Heart right ventricle (tissue), 16 donors: Measurements from ENCODE around the gene GLB1L3. TPM values are rescaled to one million over a fixed set of nuclear protein-coding genes. Genes with fewer than 3 reads are reported as not detected.

Experiments
- ATAC-seq, 8 donors: fragments of 200-7000 bp; cut with Tn5 transposase; one replicate each; pipeline ENCODE4 v1.9.1; 2020; ENCODE audit warnings: mild to moderate bottlenecking in 8 of 8, moderate library complexity in 8 of 8, moderate number of reproducible peaks in 1 of 8
- DNase-seq, 2 donors: peaks; one replicate each; pipeline ENCODE4 v3.0.0-alpha.2; 2020
- H3K27ac ChIP-seq, 10 donors: fragments of 200-600 bp; sonication (generic) in 2 of 10; one replicate each; pipeline versions ENCODE4 v1.5.0 to v1.8.0; 2020 to 2022; ENCODE audit warnings: mild to moderate bottlenecking in 3 of 10
- H3K27me3 ChIP-seq, 7 donors: fragments of 200-600 bp; one replicate each; pipeline ENCODE4 v1.8.0; 2021 to 2022; ENCODE audit warnings: mild to moderate bottlenecking in 2 of 7
- H3K36me3 ChIP-seq, 9 donors: fragments of 200-600 bp; sonication (generic) in 1 of 9; one replicate each; pipeline versions ENCODE4 v1.5.0 to v1.8.0; 2020 to 2022; ENCODE audit warnings: mild to moderate bottlenecking in 2 of 9
- H3K4me1 ChIP-seq, 9 donors: fragments of 200-600 bp; sonication (generic) in 1 of 9; one replicate each; pipeline versions ENCODE4 v1.5.0 to v1.8.0; 2020 to 2022; ENCODE audit warnings: mild to moderate bottlenecking in 4 of 9
- H3K4me3 ChIP-seq, 10 donors: fragments of 200-600 bp; sonication (generic) in 2 of 10; one replicate each; pipeline versions ENCODE4 v1.5.0 to v1.8.0; 2020 to 2022; ENCODE audit warnings: mild to moderate bottlenecking in 7 of 10, moderate library complexity in 2 of 10
- H3K9me3 ChIP-seq, 11 donors: fragments of 200-600 bp in 10 of 11; sonication (generic) in 2 of 11; one replicate each; pipeline versions ENCODE4 v1.5.0 to v1.8.0; 2013 to 2022; ENCODE audit warnings: mild to moderate bottlenecking in 2 of 11, control low read depth in 1 of 11, moderate library complexity in 1 of 11
- WGBS, 2 donors: extraction: QIAGEN DNeasy Blood & Tissue Kit; methylation state at CpG; one replicate each; pipeline ENCODE4 v1.1.7; 2013; ENCODE audit warnings: inconsistent platforms in 1 of 2; 5-methylcytosine and 5-hydroxymethylcytosine counted together
- intact Hi-C, 10 donors: fragments of 100-400 bp; cut with DNase I; formaldehyde crosslinking; loops; one replicate each; pipeline versions ENCODE4 v1.11.1 to v1.14.2; 2022
- polyA plus RNA-seq, 2 donors: library from polyadenylated mRNA; stranded (reverse); fragments of 200-250 nt; gene quantifications; one replicate each; pipeline ENCODE4 v1.2.3, GENCODE V29; 2013
- total RNA-seq, 10 donors: library from RNA; stranded (reverse); fragmentation: NEBNext Ultra II Directional in 3 of 10; extraction: Animal tissue kit (Norgen Biotek cat#: 25700) in 3 of 10; gene quantifications; one replicate each; pipeline versions ENCODE4 v1.2.1 to v1.2.4, GENCODE V29; 2021 to 2023
- TF ChIP-seq, protein P1 (sequence below), 9 donors: fragments of 200-600 bp; sonication (generic) in 2 of 9; IDR thresholded peaks; one replicate each; pipeline versions ENCODE4 v1.5.0 to v1.8.0; 2021 to 2022; ENCODE audit warnings: antibody characterized with exemption in 9 of 9, mild to moderate bottlenecking in 5 of 9, moderate library complexity in 1 of 9
- donor health status: Arrhythmogenic right ventricular cardiomyopathy.
- donor health status: ischemic (EF 13 %, LVEDD 7.1; RV severe dilation, severe dysfunction).
- donor health status: healthy with polysubstance abuse.
- donor health status: DM: no; HTN: yes; CAD: no.
- donor health status: DM: no; HTN: no; CAD: no.
- donor health status: ischemic (EF 25% LVEDD 6.9; RV normal size, moderate dysfunction).
- donor health status: ischemic (EF 25% LVEDD 5.7; RV mildly dilated, moderate dysfunction).
- donor health status: healthy.
- donor health status: DM: yes; HTN: yes; CAD: no.
- donor health status: Ischemic cardiomyopathy.
- donor health status: ischemic (EF 35%, LVEDD 5.7; RV mildly dilated, moderate dysfunction).
- donor health status: nonischemic (EF 11% LVEDD 7.7; RV severe dilation, severe dysfunction).
- donor health status: DM: yes; HTN: yes; CAD: no.
- donor health status: PGD.
- donor health status: ischemic (EF 29% LVEDD 5.4; RV normal size, mild dysfunction).
- donor health status: nonischemic (EF 23%, LVEDD 6.1; RV moderate dilation, normal function).

GLB1L3 gene
- total and polyA plus RNA-seq, 12 donors = not detected

DNA sequence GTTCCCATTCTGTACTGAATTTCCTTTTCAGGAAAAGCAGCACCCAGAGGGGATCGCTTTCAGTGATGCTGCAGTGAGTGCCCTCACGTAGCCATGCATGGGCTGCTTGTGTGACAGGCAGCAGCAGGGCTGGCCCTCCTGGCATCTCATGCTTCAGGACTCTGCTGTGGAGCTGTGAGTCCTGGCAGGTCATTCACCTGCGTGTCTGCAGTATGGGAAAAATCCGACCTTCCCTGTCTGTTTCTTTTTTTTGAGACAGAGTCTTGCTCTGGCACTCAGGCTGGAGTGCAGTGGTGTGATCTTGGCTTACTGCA, 69.0 kb downstream of the GLB1L3 start:
- Histone ChIP-seq H3K4me1 (no peaks in the 10 kb centered on the region), H3K4me3 (no peak overlapping the region), H3K27me3 (peaks cover 0 to 33% (median 20%) of the 10 kb centered on the region in 7 donors), H3K27ac (no peak overlapping the region), H3K9me3 (no peaks in the 10 kb centered on the region), H3K36me3 (no peaks in the 10 kb centered on the region)
- ATAC-seq (peak in 1 of 8 donors; percentile 17), DNase-seq (no peak)
- intact Hi-C loops = no loop called here
- 76 to 80% methylated on average over 4 of the region's 4 CpGs for WGBS, 2 donors
- TF ChIP-seq, protein P1, sequence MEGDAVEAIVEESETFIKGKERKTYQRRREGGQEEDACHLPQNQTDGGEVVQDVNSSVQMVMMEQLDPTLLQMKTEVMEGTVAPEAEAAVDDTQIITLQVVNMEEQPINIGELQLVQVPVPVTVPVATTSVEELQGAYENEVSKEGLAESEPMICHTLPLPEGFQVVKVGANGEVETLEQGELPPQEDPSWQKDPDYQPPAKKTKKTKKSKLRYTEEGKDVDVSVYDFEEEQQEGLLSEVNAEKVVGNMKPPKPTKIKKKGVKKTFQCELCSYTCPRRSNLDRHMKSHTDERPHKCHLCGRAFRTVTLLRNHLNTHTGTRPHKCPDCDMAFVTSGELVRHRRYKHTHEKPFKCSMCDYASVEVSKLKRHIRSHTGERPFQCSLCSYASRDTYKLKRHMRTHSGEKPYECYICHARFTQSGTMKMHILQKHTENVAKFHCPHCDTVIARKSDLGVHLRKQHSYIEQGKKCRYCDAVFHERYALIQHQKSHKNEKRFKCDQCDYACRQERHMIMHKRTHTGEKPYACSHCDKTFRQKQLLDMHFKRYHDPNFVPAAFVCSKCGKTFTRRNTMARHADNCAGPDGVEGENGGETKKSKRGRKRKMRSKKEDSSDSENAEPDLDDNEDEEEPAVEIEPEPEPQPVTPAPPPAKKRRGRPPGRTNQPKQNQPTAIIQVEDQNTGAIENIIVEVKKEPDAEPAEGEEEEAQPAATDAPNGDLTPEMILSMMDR (IDR thresholded peaks at IDR 0.05) = no peak

DNA sequence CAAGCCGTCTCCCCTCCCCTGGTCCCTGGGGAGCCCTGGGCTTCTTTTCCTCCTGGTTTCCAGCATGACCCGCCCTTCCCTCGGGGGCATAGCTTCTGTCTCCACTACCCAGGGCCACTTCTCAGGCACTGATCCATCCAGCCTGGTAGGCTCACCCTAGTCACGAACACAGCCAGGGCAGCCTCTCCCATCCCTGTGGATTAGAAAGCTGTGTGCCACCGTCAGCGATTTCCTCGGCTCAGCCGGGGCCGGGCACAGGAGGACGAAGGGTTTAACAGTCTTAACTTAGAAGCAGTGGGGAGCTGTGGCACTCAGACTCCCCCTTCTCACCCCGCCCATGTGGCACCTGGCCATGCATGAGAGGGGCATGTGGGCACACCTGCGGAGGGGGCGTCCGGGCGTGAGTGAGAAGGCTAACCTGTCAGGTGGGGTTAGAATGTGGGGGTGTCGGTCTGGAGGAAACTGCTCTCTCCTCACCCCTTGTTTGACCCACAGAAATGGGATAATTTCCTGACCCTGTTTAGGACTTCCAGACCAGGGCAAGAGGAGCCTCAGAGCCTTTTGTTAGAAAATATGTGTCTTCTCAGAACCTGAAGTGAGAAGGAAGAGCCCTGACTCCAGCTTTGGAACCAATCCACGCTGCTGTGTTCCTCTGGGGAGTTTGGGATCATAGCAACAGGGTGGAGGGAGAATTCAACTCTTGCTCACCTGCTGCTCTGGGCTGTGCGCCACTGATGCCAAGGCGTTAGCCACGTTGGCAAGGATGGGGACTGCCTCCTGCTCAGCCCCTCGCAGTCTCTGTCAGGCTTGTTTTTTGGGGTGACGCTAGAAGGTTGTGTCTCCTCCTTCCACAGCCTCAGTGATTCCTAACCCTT, 70.2 kb downstream of the GLB1L3 start:
- Histone ChIP-seq H3K9me3 (peaks cover 0 to 2% (median 0%) of the 10 kb centered on the region in 11 donors), H3K27me3 (peaks cover 0 to 31% (median 20%) of the 10 kb centered on the region in 7 donors), H3K4me1 (no peaks in the 10 kb centered on the region), H3K36me3 (no peaks in the 10 kb centered on the region), H3K27ac (no peak overlapping the region), H3K4me3 (no peak overlapping the region)
- intact Hi-C loops = no loop called here
- 77 to 79% methylated on average over 22 of the region's 22 CpGs for WGBS, 2 donors
- no peak for DNase-seq
- TF ChIP-seq, protein P1 (IDR thresholded peaks at IDR 0.05) = no peak
- ATAC-seq = no peak

DNA sequence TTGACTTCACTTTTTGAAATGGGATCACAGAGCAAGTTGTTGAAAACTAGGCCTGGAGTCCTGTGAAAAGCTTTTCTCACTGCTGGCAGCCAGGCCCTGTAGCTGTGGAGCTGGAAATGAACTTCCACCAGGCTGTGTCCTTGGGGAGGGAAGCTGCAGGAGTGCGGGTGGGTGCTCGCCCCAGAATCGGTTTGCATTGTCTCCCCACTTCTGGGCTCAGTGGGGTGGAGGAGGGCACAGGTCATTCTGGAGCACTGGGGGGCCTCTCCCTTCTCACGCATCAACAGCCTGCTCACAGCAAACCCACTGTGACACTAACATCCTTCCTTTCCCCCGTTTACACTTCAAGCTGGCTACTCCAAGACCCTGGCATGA, 70.8 kb downstream of the GLB1L3 start:
- Histone ChIP-seq H3K4me3 (no peak overlapping the region), H3K9me3 (peaks cover 0 to 2% (median 0%) of the 10 kb centered on the region in 11 donors), H3K27ac (no peak overlapping the region), H3K36me3 (no peaks in the 10 kb centered on the region), H3K27me3 (peaks cover 0 to 29% (median 15%) of the 10 kb centered on the region in 7 donors), H3K4me1 (no peaks in the 10 kb centered on the region)
- intact Hi-C loops = no loop called here
- TF ChIP-seq, protein P1 (IDR thresholded peaks at IDR 0.05) = no peak
- no peak for ATAC-seq
- DNase-seq = no peak
- WGBS, 2 donors = 69 to 74% methylated on average over 5 of the region's 5 CpGs

DNA sequence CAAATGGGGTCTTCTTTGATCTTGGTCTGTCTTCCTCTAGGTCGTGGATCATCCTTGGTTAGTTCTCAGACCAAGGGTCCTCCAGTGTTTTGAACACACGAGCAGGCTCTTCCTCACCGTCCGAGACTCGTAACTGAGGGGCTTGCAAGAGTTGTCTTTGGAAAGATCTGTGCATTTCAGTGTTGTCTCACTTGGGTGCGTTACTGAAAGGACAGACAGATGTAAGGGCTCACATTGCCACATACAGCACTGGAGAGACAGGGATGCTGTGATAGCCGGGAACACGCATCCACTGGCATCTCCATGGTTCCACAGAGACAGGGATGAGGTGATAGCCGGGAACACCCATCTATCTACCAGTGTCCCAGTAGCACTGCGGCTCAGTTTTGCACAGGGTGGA, 71.3 kb downstream of the GLB1L3 start:
- 78 to 86% methylated on average over 10 of the region's 10 CpGs for WGBS, 2 donors
- Histone ChIP-seq H3K36me3 (no peaks in the 10 kb centered on the region), H3K27ac (no peak overlapping the region), H3K4me1 (no peaks in the 10 kb centered on the region), H3K27me3 (peaks cover 0 to 32% (median 11%) of the 10 kb centered on the region in 7 donors), H3K9me3 (peaks cover 0 to 2% (median 0%) of the 10 kb centered on the region in 11 donors), H3K4me3 (no peak overlapping the region)
- DNase-seq = no peak
- intact Hi-C loops = no loop called here
- ATAC-seq = peak in 1 of 8 donors; percentile 27
- TF ChIP-seq, protein P1 (IDR thresholded peaks at IDR 0.05) = no peak
